ENCODE results near the gene RESP18. TPM values are rescaled to one million over a fixed set of nuclear protein-coding genes. Genes with fewer than 3 reads are reported as not detected.

Gene RESP18
- total and polyA plus RNA-seq, 5 donors from 2014 or later = not detected

GRCh38 chr2:219350215-219350614 is 17.7 kb upstream of the RESP18 start:
- no peaks in the 10 kb centered on the region for H3K4me1 Mint-ChIP-seq
- Histone ChIP-seq H3K27ac (ENCODE audit: insufficient read depth, low read length, poor library complexity, severe bottlenecking) (no peak overlapping the region), H3K4me1 (ENCODE audit: control insufficient read depth, insufficient read depth, low read length, poor library complexity, severe bottlenecking) (no peaks in the 10 kb centered on the region), H3K36me3 (ENCODE audit: control insufficient read depth, insufficient read depth, low read length) (no peaks in the 10 kb centered on the region), H3K4me3 (ENCODE audit: low read depth, low read length) (no peak overlapping the region), H3K9me3 (ENCODE audit: control insufficient read depth in 2 of 2, low read length in 2 of 2) (no peaks in the 10 kb centered on the region), H3K27me3 (ENCODE audit: control insufficient read depth, insufficient read depth, low read length) (peaks cover 2% of the 10 kb centered on the region)
- no peak overlapping the region for H3K4me3 Mint-ChIP-seq
- H3K27ac Mint-ChIP-seq = no peak overlapping the region
- DNase-seq (no peak), ATAC-seq (ENCODE audit: low read depth in 2 of 2) (no peak)
- peaks cover 45% of the 10 kb centered on the region for H3K27me3 Mint-ChIP-seq
- H3K9me3 Mint-ChIP-seq = peaks cover 0 to under 1% (median 0%) of the 10 kb centered on the region in 7 donors
- H3K36me3 Mint-ChIP-seq = no peaks in the 10 kb centered on the region

DNA sequence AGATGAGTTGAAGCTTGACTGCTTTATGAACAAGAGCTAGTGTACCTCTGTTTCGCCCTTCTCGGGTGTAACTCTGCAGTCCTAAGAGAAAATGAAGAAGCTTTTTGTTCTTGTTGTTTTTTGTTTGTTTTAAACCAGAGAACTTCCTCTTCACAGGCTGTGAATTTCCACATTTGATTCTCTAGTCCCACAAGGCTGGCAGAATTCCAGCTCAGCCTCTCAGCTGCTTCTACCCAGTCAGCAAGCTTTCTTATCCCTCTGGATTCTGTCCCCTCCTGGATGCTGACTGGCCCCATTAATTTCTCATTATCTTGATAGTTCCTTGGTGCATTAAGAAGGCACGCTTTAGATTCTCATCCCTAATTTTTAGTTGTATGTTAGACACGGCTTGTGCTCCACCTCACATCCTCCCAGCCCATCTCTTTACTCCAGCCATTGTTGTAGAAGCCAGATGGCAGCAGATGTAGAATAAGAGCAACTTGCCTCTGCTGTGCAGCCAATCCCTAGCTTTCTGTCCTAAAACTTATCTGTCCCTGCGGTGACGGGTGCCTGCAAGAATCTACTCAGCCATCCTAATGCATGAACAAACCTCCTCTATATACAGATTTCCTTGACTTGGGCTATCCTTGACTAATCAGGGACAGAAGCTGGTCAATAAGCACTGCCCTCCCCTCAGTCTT is 12.3 kb upstream of the RESP18 start:
- ATAC-seq (ENCODE audit: low read depth in 2 of 2) = no peak
- no peaks in the 10 kb centered on the region for H3K4me1 Mint-ChIP-seq
- no peak overlapping the region for H3K4me3 Mint-ChIP-seq
- H3K4me3 ChIP-seq (ENCODE audit: low read depth, low read length) = no peak overlapping the region
- no peaks in the 10 kb centered on the region for H3K36me3 Mint-ChIP-seq
- no peaks in the 10 kb centered on the region for H3K27me3 ChIP-seq (ENCODE audit: control insufficient read depth, insufficient read depth, low read length)
- no peak for DNase-seq
- no peaks in the 10 kb centered on the region for H3K9me3 ChIP-seq (ENCODE audit: control insufficient read depth in 2 of 2, low read length in 2 of 2)
- H3K27ac Mint-ChIP-seq = no peak overlapping the region
- no peaks in the 10 kb centered on the region for H3K4me1 ChIP-seq (ENCODE audit: control insufficient read depth, insufficient read depth, low read length, poor library complexity, severe bottlenecking)
- H3K27ac ChIP-seq (ENCODE audit: insufficient read depth, low read length, poor library complexity, severe bottlenecking) = no peak overlapping the region
- H3K9me3 Mint-ChIP-seq = peaks cover 0 to 7% (median 0%) of the 10 kb centered on the region in 7 donors
- no peaks in the 10 kb centered on the region for H3K36me3 ChIP-seq (ENCODE audit: control insufficient read depth, insufficient read depth, low read length)
- H3K27me3 Mint-ChIP-seq = peaks cover 52% of the 10 kb centered on the region

DNA sequence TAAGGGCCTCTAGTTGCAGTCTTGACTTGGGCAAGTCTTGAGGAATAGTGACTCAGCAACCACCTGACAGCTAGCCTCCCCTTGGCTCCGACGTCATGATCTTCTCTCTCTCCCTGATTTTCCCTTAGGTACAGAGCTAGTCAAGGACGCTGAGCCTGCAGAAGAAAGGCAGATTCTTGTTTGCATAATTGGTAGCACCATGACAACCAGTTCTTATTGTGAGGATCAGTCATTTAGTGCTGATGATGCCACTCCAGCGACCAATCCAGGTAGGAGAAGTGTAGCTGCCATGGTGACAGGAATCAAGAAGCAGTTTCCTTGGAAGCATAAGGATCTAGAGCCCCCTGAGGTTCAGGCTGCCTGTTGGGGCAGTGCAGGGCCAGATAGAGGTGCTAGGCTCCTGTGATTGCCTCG is 2.8 kb upstream of the RESP18 start:
- Histone ChIP-seq H3K9me3 (ENCODE audit: control insufficient read depth in 2 of 2, low read length in 2 of 2) (peaks cover 9% of the 10 kb centered on the region in 2 experiments), H3K36me3 (ENCODE audit: control insufficient read depth, insufficient read depth, low read length) (no peaks in the 10 kb centered on the region), H3K27ac (ENCODE audit: insufficient read depth, low read length, poor library complexity, severe bottlenecking) (no peak overlapping the region), H3K4me1 (ENCODE audit: control insufficient read depth, insufficient read depth, low read length, poor library complexity, severe bottlenecking) (no peaks in the 10 kb centered on the region), H3K4me3 (ENCODE audit: low read depth, low read length) (no peak overlapping the region), H3K27me3 (ENCODE audit: control insufficient read depth, insufficient read depth, low read length) (peaks cover 20% of the 10 kb centered on the region)
- DNase-seq = no peak
- peaks cover 67% of the 10 kb centered on the region for H3K27me3 Mint-ChIP-seq
- no peak overlapping the region for H3K27ac Mint-ChIP-seq
- peaks cover 0 to 17% (median 9%) of the 10 kb centered on the region in 7 donors for H3K9me3 Mint-ChIP-seq
- no peaks in the 10 kb centered on the region for H3K4me1 Mint-ChIP-seq
- H3K4me3 Mint-ChIP-seq = no peak overlapping the region
- H3K36me3 Mint-ChIP-seq = no peaks in the 10 kb centered on the region
- ATAC-seq (ENCODE audit: low read depth in 2 of 2) = no peak

GRCh38 chr2:219334076-219334475 is 1.5 kb upstream of the RESP18 start:
- H3K36me3 ChIP-seq (ENCODE audit: control insufficient read depth, insufficient read depth, low read length) = no peaks in the 10 kb centered on the region
- Mint-ChIP-seq H3K4me3 (no peak overlapping the region), H3K4me1 (no peaks in the 10 kb centered on the region), H3K27ac (no peak overlapping the region), H3K27me3 (peaks cover 65% of the 10 kb centered on the region), H3K9me3 (peaks cover 0 to 17% (median 9%) of the 10 kb centered on the region in 7 donors), H3K36me3 (no peaks in the 10 kb centered on the region)
- ATAC-seq (ENCODE audit: low read depth in 2 of 2) (no peak), DNase-seq (no peak)
- no peak overlapping the region for H3K4me3 ChIP-seq (ENCODE audit: low read depth, low read length)
- no peak overlapping the region for H3K27ac ChIP-seq (ENCODE audit: insufficient read depth, low read length, poor library complexity, severe bottlenecking)
- H3K9me3 ChIP-seq (ENCODE audit: control insufficient read depth in 2 of 2, low read length in 2 of 2) = peaks cover 9% of the 10 kb centered on the region in 2 experiments
- no peaks in the 10 kb centered on the region for H3K4me1 ChIP-seq (ENCODE audit: control insufficient read depth, insufficient read depth, low read length, poor library complexity, severe bottlenecking)
- peaks cover 24% of the 10 kb centered on the region for H3K27me3 ChIP-seq (ENCODE audit: control insufficient read depth, insufficient read depth, low read length)

GRCh38 chr2:219331560-219332213 is 857 bp downstream of the RESP18 start:
- peaks cover 24% of the 10 kb centered on the region for H3K27me3 ChIP-seq (ENCODE audit: control insufficient read depth, insufficient read depth, low read length)
- H3K27ac ChIP-seq (ENCODE audit: insufficient read depth, low read length, poor library complexity, severe bottlenecking) = no peak overlapping the region
- no peak overlapping the region for H3K4me3 ChIP-seq (ENCODE audit: low read depth, low read length)
- H3K4me1 Mint-ChIP-seq = no peaks in the 10 kb centered on the region
- DNase-seq = no peak
- no peak overlapping the region for H3K4me3 Mint-ChIP-seq
- H3K36me3 Mint-ChIP-seq = no peaks in the 10 kb centered on the region
- no peaks in the 10 kb centered on the region for H3K4me1 ChIP-seq (ENCODE audit: control insufficient read depth, insufficient read depth, low read length, poor library complexity, severe bottlenecking)
- H3K36me3 ChIP-seq (ENCODE audit: control insufficient read depth, insufficient read depth, low read length) = no peaks in the 10 kb centered on the region
- no peak overlapping the region for H3K27ac Mint-ChIP-seq
- H3K27me3 Mint-ChIP-seq = peaks cover 61% of the 10 kb centered on the region
- peaks cover 0 to 16% (median 9%) of the 10 kb centered on the region in 7 donors for H3K9me3 Mint-ChIP-seq
- ATAC-seq (ENCODE audit: low read depth in 2 of 2) = no peak
- H3K9me3 ChIP-seq (ENCODE audit: control insufficient read depth in 2 of 2, low read length in 2 of 2) = peaks cover 9% of the 10 kb centered on the region in 2 experiments

GRCh38 chr2:219327719-219328118 is 4.8 kb downstream of the RESP18 start:
- H3K9me3 Mint-ChIP-seq = peaks cover 0 to 7% (median 0%) of the 10 kb centered on the region in 7 donors
- H3K4me1 Mint-ChIP-seq = peaks cover 0 to 4% (median under 1%) of the 10 kb centered on the region in 4 donors
- H3K27ac Mint-ChIP-seq = no peak overlapping the region
- Histone ChIP-seq H3K27ac (ENCODE audit: insufficient read depth, low read length, poor library complexity, severe bottlenecking) (no peak overlapping the region), H3K4me3 (ENCODE audit: low read depth, low read length) (no peak overlapping the region), H3K4me1 (ENCODE audit: control insufficient read depth, insufficient read depth, low read length, poor library complexity, severe bottlenecking) (no peaks in the 10 kb centered on the region), H3K36me3 (ENCODE audit: control insufficient read depth, insufficient read depth, low read length) (no peaks in the 10 kb centered on the region), H3K9me3 (ENCODE audit: control insufficient read depth in 2 of 2, low read length in 2 of 2) (no peaks in the 10 kb centered on the region), H3K27me3 (ENCODE audit: control insufficient read depth, insufficient read depth, low read length) (peaks cover 13% of the 10 kb centered on the region)
- no peak for ATAC-seq (ENCODE audit: low read depth in 2 of 2)
- peaks cover 38% of the 10 kb centered on the region for H3K27me3 Mint-ChIP-seq
- DNase-seq = no peak
- no peak overlapping the region for H3K4me3 Mint-ChIP-seq
- no peaks in the 10 kb centered on the region for H3K36me3 Mint-ChIP-seq

- peaks cover 0 to 4% (median 0%) of the 10 kb centered on the region in 7 donors for H3K9me3 Mint-ChIP-seq
- H3K4me1 Mint-ChIP-seq = peaks cover 0 to 15% (median 7%) of the 10 kb centered on the region in 4 donors
- no peak overlapping the region for H3K27ac Mint-ChIP-seq
- H3K9me3 ChIP-seq (ENCODE audit: control insufficient read depth in 2 of 2, low read length in 2 of 2) = no peaks in the 10 kb centered on the region
- no peak overlapping the region for H3K4me3 ChIP-seq (ENCODE audit: low read depth, low read length)
- peaks cover 8% of the 10 kb centered on the region for H3K4me1 ChIP-seq (ENCODE audit: control insufficient read depth, insufficient read depth, low read length, poor library complexity, severe bottlenecking)
- peaks cover 25% of the 10 kb centered on the region for H3K27me3 Mint-ChIP-seq
- no peak overlapping the region for H3K27ac ChIP-seq (ENCODE audit: insufficient read depth, low read length, poor library complexity, severe bottlenecking)
- no peaks in the 10 kb centered on the region for H3K36me3 Mint-ChIP-seq
- no peaks in the 10 kb centered on the region for H3K36me3 ChIP-seq (ENCODE audit: control insufficient read depth, insufficient read depth, low read length)
- ATAC-seq (ENCODE audit: low read depth in 2 of 2) (no peak), DNase-seq (no peak)
- peaks cover 15% of the 10 kb centered on the region for H3K27me3 ChIP-seq (ENCODE audit: control insufficient read depth, insufficient read depth, low read length)
- H3K4me3 Mint-ChIP-seq = no peak overlapping the region
Measured at GRCh38 chr2:219325657-219326315, 6.8 kb downstream of the RESP18 start.
